H9 (cell line): ENCODE results near the gene CCDC174. TPM values are rescaled to one million over a fixed set of nuclear protein-coding genes. Genes with fewer than 3 reads are reported as not detected.

Experiments used
- DNase-seq: peaks from one replicate; pipeline ENCODE4 v3.0.0-alpha.2; 2017
- H2AFZ ChIP-seq: one replicate; pipeline ENCODE4 v1.6.1; 2013; ENCODE audit warnings: mild to moderate bottlenecking, low read length, control low read depth, moderate library complexity
- H2AK5ac ChIP-seq: 2 replicates; pipeline ENCODE4 v1.6.1; 2013; ENCODE audit warnings: low read length, control low read depth, mixed read lengths; ENCODE audit not compliant: insufficient read length
- H2BK120ac ChIP-seq: one replicate; pipeline ENCODE4 v1.6.1; 2013; ENCODE audit warnings: low read depth, mild to moderate bottlenecking, low read length, control low read depth, inconsistent platforms; ENCODE audit not compliant: poor library complexity, severe bottlenecking
- H2BK12ac ChIP-seq: 2 replicates; pipeline ENCODE4 v1.6.1; 2013; ENCODE audit warnings: low read length, control low read depth, mixed read lengths, low read depth; ENCODE audit not compliant: insufficient read length
- H2BK15ac ChIP-seq: 2 replicates; pipeline ENCODE4 v1.6.1; 2013; ENCODE audit warnings: low read depth, low read length, control low read depth
- H2BK20ac ChIP-seq: one replicate; pipeline ENCODE4 v1.6.1; 2013; ENCODE audit warnings: low read depth, mild to moderate bottlenecking, low read length, control low read depth, inconsistent platforms; ENCODE audit not compliant: poor library complexity, severe bottlenecking
- H2BK5ac ChIP-seq: 2 replicates; pipeline ENCODE4 v1.6.1; 2013; ENCODE audit warnings: low read length, control low read depth, mixed read lengths; ENCODE audit not compliant: insufficient read length
- H3K14ac ChIP-seq: 2 replicates; pipeline ENCODE4 v1.6.1; 2013; ENCODE audit warnings: low read length, control low read depth; ENCODE audit not compliant: insufficient read depth
- H3K18ac ChIP-seq: 2 replicates; pipeline ENCODE4 v1.6.1; 2013; ENCODE audit warnings: low read depth, mild to moderate bottlenecking, mixed read lengths, low read length, control low read depth; ENCODE audit not compliant: insufficient read length
- H3K23ac ChIP-seq: 2 replicates; pipeline ENCODE4 v1.6.1; 2013; ENCODE audit warnings: low read length, control low read depth, mixed read lengths, low read depth; ENCODE audit not compliant: insufficient read length
- H3K23me2 ChIP-seq: 2 replicates; pipeline ENCODE4 v1.6.1; 2013; ENCODE audit warnings: low read depth, mild to moderate bottlenecking, mixed read lengths, low read length, control low read depth; ENCODE audit not compliant: insufficient read length, poor library complexity, severe bottlenecking
- H3K27ac ChIP-seq: 2 replicates; pipeline ENCODE4 v1.5.1; 2013; ENCODE audit warnings: low read length, control low read depth, mixed read lengths, low read depth; ENCODE audit not compliant: insufficient read length
- H3K27me3 ChIP-seq: 2 replicates; pipeline ENCODE4 v1.6.1; 2013; ENCODE audit warnings: low read length, control low read depth, inconsistent platforms; ENCODE audit not compliant: insufficient read depth
- H3K4ac ChIP-seq: 2 replicates; pipeline ENCODE4 v1.6.1; 2013; ENCODE audit warnings: low read depth, mild to moderate bottlenecking, control low read depth, inconsistent platforms, low read length, moderate library complexity
- H3K4me1 ChIP-seq: 2 replicates; pipeline ENCODE4 v1.6.1; 2013; ENCODE audit warnings: low read length, control low read depth, inconsistent platforms; ENCODE audit not compliant: insufficient read depth
- H3K4me2 ChIP-seq: 2 replicates; pipeline ENCODE4 v1.6.1; 2013; ENCODE audit warnings: low read length, control low read depth, mixed read lengths; ENCODE audit not compliant: insufficient read length, insufficient read depth
- H3K56ac ChIP-seq: 2 replicates; pipeline ENCODE4 v1.6.1; 2013; ENCODE audit warnings: low read depth, mild to moderate bottlenecking, mixed read lengths, low read length, control low read depth; ENCODE audit not compliant: insufficient read length
- H3K79me1 ChIP-seq: 2 replicates; pipeline ENCODE4 v1.6.1; 2013; ENCODE audit warnings: low read depth, mild to moderate bottlenecking, moderate library complexity, low read length, control low read depth, inconsistent platforms; ENCODE audit not compliant: insufficient read depth, poor library complexity, severe bottlenecking
- H3K79me2 ChIP-seq: 2 replicates; pipeline ENCODE4 v1.6.1; 2013; ENCODE audit warnings: low read length, control low read depth, inconsistent platforms; ENCODE audit not compliant: insufficient read depth
- H3K9ac ChIP-seq: 2 replicates; pipeline ENCODE4 v1.6.1; 2013; ENCODE audit warnings: low read length, control low read depth, mixed read lengths; ENCODE audit not compliant: insufficient read length; ENCODE audit errors: extremely low read depth
- H3K9me3 ChIP-seq: one replicate; pipeline ENCODE4 v1.6.1; 2013; ENCODE audit warnings: low read depth, low read length, inconsistent platforms; ENCODE audit not compliant: control insufficient read depth
- H3T11ph ChIP-seq: one replicate; pipeline ENCODE4 v1.6.1; 2013; ENCODE audit warnings: mild to moderate bottlenecking, low read length, control low read depth, inconsistent platforms
- H4K20me1 ChIP-seq: one replicate; pipeline ENCODE4 v1.6.1; 2013; ENCODE audit not compliant: control insufficient read depth, insufficient read length, insufficient read depth
- H4K5ac ChIP-seq: 2 replicates; pipeline ENCODE4 v1.6.1; 2013; ENCODE audit warnings: low read depth, mild to moderate bottlenecking, mixed read lengths, low read length, control low read depth; ENCODE audit not compliant: insufficient read length
- H4K8ac ChIP-seq: replicated peaks from 2 replicates; pipeline ENCODE4 v1.6.1; 2013; ENCODE audit warnings: low read length, control low read depth, mixed read lengths, low read depth; ENCODE audit not compliant: insufficient read length
- H4K91ac ChIP-seq: 2 replicates; pipeline ENCODE4 v1.6.1; 2013; ENCODE audit warnings: low read depth, mild to moderate bottlenecking, moderate library complexity, mixed read lengths, low read length, control low read depth; ENCODE audit not compliant: insufficient read length
- H3K27ac Mint-ChIP-seq, 3 experiments: 2 replicates in 2 of 3; 3 replicates in 1 of 3; pipeline ENCODE4 v1.8.0; 2020 to 2021; ENCODE audit warnings: mixed read lengths in 3 of 3, mild to moderate bottlenecking in 1 of 3, moderate library complexity in 1 of 3
- H3K27me3 Mint-ChIP-seq: 2 replicates; pipeline ENCODE4 v1.8.0; 2021; ENCODE audit warnings: low read depth, mild to moderate bottlenecking, moderate library complexity, mixed read lengths
- H3K36me3 Mint-ChIP-seq, 3 experiments: 2 replicates in 2 of 3; 3 replicates in 1 of 3; pipeline ENCODE4 v1.8.0; 2020 to 2021; ENCODE audit warnings: low read depth in 3 of 3, mixed read lengths in 3 of 3; ENCODE audit not compliant: insufficient read depth in 1 of 3
- H3K4me1 Mint-ChIP-seq, 2 experiments: 2 replicates each; pipeline ENCODE4 v1.8.0; 2020; ENCODE audit warnings: mixed read lengths in 2 of 2
- H3K4me3 Mint-ChIP-seq, 2 experiments: 2 replicates in 1 of 2; 3 replicates in 1 of 2; pipeline ENCODE4 v1.8.0; 2020 to 2021; ENCODE audit warnings: mild to moderate bottlenecking in 2 of 2, mixed read lengths in 2 of 2, moderate library complexity in 1 of 2
- H3K9me3 Mint-ChIP-seq, 2 experiments: 2 replicates in 1 of 2; 3 replicates in 1 of 2; pipeline ENCODE4 v1.8.0; 2020; ENCODE audit warnings: mild to moderate bottlenecking in 2 of 2, mixed read lengths in 2 of 2, moderate library complexity in 1 of 2
- WGBS: extraction: QIAGEN DNeasy Blood & Tissue Kit; methylation state at CpG from one replicate; pipeline ENCODE4 v1.1.7; 2013; ENCODE audit warnings: missing lambda C conversion rate, low lambda C conversion rate, mixed read lengths; ENCODE audit not compliant: insufficient read length; ENCODE audit errors: extremely low coverage; 5-methylcytosine and 5-hydroxymethylcytosine counted together
- total RNA-seq: library from RNA; stranded (reverse); gene quantifications from 2 replicates; pipeline ENCODE4 v1.2.1, GENCODE V29; 2021
- TF ChIP-seq, protein P1 (sequence below): fragments of 200-600 bp; sonication (generic); conservative IDR thresholded peaks from 3 replicates; pipeline ENCODE4 v1.8.0; 2021; ENCODE audit warnings: antibody characterized with exemption, mild to moderate bottlenecking

CCDC174 gene
- total RNA-seq, 1 experiment from 2014 or later: 15.2 TPM

DNA sequence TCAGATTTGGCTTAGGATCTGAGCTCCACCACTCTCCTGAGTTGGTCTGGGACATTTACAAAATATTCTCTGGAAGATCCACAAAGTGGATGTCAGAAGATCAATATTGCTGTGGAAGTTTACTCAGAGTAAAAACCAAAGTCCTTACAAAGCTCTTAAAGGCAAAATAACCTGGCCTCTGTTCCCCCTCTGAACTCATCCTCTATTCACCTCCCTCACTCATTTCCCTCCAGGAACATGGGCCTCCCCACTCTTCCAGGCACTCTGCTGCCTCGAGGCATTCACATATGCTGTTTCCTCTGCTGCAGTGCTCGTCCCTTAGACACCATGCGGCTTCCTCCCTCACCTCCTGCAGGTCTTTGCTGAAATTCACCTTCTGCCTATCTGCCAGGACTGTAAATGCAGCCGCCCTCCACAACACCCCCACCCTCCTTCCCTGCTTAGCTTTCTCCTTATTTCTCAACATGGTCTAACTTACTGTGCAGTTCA is 19.1 kb upstream of the CCDC174 start:
- no peak overlapping the region for H4K5ac ChIP-seq
- no peak overlapping the region for H2BK20ac ChIP-seq
- no peaks in the 10 kb centered on the region for H3K23me2 ChIP-seq
- no peak overlapping the region for H3K56ac ChIP-seq
- no peak overlapping the region for H2BK120ac ChIP-seq
- WGBS: no CpG with 5 or more reads among the region's 4 CpGs
- no peak for DNase-seq
- no peaks in the 10 kb centered on the region for H3K4me1 ChIP-seq
- no peak overlapping the region for H3K4ac ChIP-seq
- H4K91ac ChIP-seq: no peak overlapping the region
- peaks cover 31% of the 10 kb centered on the region for H3K27me3 Mint-ChIP-seq
- no peak overlapping the region for H3K4me2 ChIP-seq
- H2BK12ac ChIP-seq: no peak overlapping the region
- H3K27ac ChIP-seq: no peak overlapping the region
- no peak overlapping the region for H3K4me3 Mint-ChIP-seq
- TF ChIP-seq, protein P1, sequence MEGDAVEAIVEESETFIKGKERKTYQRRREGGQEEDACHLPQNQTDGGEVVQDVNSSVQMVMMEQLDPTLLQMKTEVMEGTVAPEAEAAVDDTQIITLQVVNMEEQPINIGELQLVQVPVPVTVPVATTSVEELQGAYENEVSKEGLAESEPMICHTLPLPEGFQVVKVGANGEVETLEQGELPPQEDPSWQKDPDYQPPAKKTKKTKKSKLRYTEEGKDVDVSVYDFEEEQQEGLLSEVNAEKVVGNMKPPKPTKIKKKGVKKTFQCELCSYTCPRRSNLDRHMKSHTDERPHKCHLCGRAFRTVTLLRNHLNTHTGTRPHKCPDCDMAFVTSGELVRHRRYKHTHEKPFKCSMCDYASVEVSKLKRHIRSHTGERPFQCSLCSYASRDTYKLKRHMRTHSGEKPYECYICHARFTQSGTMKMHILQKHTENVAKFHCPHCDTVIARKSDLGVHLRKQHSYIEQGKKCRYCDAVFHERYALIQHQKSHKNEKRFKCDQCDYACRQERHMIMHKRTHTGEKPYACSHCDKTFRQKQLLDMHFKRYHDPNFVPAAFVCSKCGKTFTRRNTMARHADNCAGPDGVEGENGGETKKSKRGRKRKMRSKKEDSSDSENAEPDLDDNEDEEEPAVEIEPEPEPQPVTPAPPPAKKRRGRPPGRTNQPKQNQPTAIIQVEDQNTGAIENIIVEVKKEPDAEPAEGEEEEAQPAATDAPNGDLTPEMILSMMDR: no peak
- peaks cover 2% of the 10 kb centered on the region for H4K20me1 ChIP-seq
- H3K36me3 Mint-ChIP-seq: no peaks in the 10 kb centered on the region
- no peaks in the 10 kb centered on the region for H3K27me3 ChIP-seq
- H3K14ac ChIP-seq: no peak overlapping the region
- no peak overlapping the region for H4K8ac ChIP-seq
- no peak overlapping the region for H3T11ph ChIP-seq
- H2BK15ac ChIP-seq: no peak overlapping the region
- no peak overlapping the region for H2BK5ac ChIP-seq
- no peaks in the 10 kb centered on the region for H3K79me1 ChIP-seq
- peak overlapping the region in 2 of 3 experiments; percentile 33 to 75; a peak in 2 of 7 replicates for H3K27ac Mint-ChIP-seq
- peaks cover 4 to 6% of the 10 kb centered on the region in 2 experiments; a peak in 3 of 4 replicates for H3K4me1 Mint-ChIP-seq
- no peak overlapping the region for H3K9ac ChIP-seq
- H3K9me3 ChIP-seq: no peaks in the 10 kb centered on the region
- no peak overlapping the region for H3K18ac ChIP-seq
- no peak overlapping the region for H3K23ac ChIP-seq
- no peak overlapping the region for H2AK5ac ChIP-seq
- H2AFZ ChIP-seq: no peak overlapping the region
- no peaks in the 10 kb centered on the region for H3K9me3 Mint-ChIP-seq
- H3K79me2 ChIP-seq: no peaks in the 10 kb centered on the region
